ENCODE results near the gene CLSTN2.

CLSTN2 gene

GRCh38 chr3:140196970-140197369, 262.0 kb downstream of the CLSTN2 start:
- no peak for DNase-seq

- DNase-seq, result no peak
These were observed 263.3 kb downstream of the CLSTN2 start for GRCh38 chr3:140198242-140198641.

DNA sequence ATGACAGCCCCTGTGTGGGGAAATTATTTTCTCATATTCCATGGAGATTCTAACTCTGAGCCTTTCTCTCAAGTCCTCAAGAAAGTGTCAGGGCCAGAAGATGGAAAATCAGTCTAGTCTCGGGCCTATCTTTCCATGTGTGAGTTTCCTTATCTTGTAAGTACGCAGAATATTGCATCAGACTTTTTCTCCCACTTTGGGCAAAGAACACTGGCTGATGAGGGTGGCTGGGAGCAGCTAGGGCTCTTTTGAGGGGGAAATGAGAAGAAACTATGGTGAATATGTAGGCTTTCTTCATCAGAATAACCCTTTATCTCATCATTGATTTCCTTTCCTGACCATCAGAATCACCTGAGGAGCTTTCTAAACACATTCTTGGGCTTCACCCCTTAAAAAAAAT, 264.0 kb downstream of the CLSTN2 start:
- DNase-seq, result no peak

GRCh38 chr3:140199743-140200142, 264.8 kb downstream of the CLSTN2 start:
- DNase-seq, result no peak

DNA sequence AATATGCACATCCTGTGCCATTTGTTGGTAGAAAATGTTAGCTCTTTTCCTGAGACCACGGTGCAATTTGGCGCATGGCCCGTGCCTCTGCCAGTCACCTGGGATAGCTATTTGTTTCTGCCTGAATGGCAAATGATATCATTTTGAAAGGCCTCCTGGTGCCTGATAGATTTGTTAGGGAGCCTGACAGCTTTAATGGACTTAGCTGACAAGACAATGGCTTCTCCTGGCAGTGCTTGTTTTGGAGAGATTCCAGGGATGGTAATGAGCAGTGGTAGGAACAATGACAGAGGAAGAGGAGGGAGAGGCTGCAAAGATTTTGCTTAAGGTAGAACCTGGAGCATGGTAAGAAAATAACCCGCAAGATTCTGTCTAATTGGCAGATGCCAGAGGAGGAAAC, 268.5 kb downstream of the CLSTN2 start:
- DNase-seq, result peak; percentile 78

- DNase-seq, result no peak
These were observed 269.4 kb downstream of the CLSTN2 start for GRCh38 chr3:140204271-140204984.

DNA sequence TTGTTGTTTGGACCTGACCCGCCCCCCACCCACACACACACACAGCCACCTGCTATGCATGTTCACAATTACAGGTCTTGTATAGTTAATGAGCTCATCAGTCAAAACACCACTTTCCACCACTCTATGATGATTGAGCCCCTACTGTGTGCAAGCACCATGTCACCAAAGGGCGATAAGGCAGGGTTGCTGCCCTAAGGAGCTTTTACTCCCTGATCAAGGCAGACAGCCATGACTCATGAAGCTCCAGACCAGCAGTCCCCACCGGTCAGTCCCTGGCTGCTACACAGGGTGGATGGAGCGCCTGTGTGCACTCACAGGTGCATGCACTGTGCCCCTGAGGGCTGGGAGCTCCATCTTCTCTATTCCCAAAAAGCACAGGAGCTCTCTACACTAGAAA, 270.6 kb downstream of the CLSTN2 start:
- no peak for DNase-seq

DNA sequence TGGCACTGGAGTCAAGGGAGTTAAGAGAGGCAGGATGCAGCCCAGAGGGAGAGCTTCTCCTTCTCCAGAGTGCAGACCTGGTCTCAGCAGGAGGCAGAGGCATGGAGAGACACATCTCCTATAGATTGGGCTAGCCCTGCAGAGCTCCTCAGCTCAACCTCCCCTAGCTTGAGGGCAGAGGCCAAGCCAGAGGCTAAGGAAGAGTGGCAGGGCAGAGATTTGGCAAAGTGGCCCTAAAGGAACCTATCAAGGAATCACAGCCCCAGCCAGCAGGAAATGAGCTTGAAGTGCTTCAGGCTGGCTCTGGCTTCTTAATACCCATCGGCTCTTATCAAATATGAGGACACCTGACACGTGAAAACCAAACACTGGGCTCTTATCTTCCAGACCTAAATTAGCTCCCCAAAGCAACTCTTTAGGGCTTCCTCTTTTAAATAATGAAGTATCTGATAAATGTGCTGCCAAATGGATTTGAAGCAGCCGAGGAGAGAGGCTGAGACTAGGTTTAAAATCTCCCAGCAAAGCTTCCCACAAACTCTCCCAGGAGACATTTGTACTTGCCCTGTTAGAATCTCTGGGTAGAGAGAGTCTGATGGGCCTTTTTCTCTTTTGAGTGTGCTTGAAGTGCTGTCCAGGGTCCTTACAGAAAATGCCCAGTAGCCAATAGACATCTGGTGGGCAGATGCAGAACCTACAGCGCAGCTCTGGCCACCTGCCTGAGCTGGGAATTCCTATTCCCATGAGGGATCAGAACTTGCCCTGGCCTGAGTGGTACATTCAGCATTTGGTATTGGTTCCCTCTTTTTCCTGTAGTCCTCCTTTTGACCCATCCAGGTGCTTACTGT, 271.4 kb downstream of the CLSTN2 start:
- peak; percentile 65 for DNase-seq

DNA sequence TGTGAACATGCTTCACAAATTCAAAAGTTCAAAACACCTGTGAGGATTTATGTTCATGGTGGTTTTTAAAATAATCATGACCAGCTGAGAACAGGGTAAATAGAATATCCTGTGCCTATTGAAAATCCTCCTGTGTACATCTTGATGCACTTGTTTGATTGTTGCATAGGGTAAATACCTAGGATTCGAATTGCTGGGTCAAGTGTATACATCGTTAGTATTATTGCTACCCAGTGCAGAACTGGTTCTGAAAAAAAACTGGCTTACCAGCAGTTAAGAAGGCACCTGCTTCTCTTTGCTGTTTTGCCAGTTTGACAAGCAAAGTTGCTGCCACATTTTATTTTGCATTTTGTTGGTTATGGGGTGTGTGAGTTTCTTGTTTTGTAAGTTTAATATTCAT, 272.6 kb downstream of the CLSTN2 start:
- peak; percentile 60 for DNase-seq

- DNase-seq, result no peak
These were observed 281.3 kb downstream of the CLSTN2 start for GRCh38 chr3:140216249-140216648.

DNA sequence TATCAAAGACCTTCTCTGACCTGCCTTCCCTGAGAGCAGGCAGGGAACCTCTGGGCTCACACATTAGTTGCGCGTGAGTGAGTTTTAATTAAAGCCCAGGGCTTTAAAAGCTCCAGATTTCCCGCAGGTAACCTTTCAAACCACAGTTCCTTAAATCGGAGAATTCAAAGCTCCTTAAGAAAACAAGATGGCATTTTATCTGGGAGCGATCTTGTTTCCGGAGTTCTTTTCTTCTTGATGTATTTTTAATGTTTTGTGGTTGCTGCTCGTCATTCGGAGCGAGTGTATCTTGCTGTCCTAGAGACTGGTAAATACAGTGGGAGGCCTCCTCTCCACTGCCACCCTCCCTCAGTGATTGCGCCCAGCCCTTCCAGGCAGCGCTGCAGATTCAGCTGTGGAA, 284.3 kb downstream of the CLSTN2 start:
- no peak for DNase-seq

DNA sequence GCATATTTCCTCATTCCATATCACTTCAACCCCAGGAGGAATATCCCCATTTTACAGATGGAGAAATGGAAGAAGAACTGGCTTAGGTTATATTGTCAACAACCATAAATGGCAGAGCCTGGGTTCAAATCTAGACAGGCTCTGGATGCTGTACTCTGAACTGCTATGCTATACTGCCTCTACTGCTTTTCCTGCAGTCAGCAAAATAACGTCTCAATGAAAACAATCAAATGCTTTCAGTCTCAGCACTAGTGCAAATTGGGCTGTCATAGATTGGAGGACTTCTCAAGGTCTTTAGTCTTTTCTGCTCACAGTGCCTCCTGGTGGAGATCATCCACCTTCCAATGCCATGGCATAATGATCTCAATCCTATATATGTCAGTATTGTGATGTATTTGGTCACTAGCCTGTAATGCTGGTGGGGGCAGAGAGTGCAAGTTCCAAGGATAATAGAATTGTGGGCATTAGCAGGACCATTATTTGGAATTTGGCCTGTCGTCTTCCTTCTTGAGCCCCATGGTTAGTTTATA, 285.0 kb downstream of the CLSTN2 start:
- DNase-seq, result no peak

- DNase-seq, result no peak
These were observed 288.2 kb downstream of the CLSTN2 start for GRCh38 chr3:140223197-140223596.

DNA sequence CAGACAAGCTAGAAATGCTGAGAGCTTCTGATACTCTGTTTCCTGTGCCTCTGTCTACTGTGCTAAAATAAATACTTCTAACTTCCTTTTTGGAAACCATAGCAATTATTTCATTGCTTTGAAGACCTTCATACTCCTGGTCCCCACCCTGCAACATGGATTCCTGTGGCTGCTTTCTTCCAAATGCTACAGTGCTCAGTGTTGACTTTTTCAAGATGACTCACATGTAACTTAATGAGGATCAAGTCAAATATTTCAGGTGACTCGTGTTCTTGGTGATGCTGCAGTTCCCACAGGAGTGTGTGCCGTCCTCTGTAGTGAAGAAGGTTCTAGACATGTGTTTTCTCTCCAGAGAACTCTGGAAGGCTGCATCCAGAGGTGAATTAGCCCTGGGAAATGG, 288.6 kb downstream of the CLSTN2 start:
- no peak for DNase-seq

- no peak for DNase-seq
These were observed 289.3 kb downstream of the CLSTN2 start for GRCh38 chr3:140224307-140224706.

GRCh38 chr3:140225996-140226395, 291.0 kb downstream of the CLSTN2 start:
- no peak for DNase-seq

GRCh38 chr3:140233702-140234101, 298.7 kb downstream of the CLSTN2 start:
- no peak for DNase-seq

- no peak for DNase-seq
These were observed 299.3 kb downstream of the CLSTN2 start for GRCh38 chr3:140234256-140234655.

DNA sequence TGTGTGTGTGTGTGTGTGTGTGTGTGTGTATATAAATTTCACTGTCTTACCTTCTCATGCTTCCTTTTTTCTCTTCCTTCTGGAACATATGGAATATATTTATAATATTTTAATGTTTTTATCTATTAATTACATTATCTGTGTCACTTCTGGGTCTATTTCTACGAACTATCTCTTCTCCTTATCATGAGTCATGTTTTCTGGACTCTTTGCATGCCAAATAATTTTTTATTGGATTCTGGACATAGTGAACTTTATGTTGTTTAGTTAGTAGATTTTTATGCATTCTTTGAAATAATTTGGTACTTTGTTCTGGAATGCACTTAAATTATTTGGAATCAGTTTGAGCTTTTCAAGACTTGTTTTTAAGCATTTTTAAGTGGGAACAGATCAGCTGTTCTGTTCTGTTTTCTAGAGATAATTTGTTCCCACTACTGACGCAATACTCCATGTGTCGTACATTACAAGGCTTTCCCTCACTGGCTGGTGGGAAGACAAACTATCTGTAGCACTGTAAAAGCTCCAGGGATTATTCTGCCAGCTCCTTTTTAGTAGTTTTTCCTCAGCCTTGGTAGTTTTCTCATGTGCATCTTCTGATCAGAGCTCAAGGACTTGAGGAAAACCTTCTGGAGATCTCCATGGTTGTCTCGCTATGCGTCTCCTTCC, 302.0 kb downstream of the CLSTN2 start:
- DNase-seq, result no peak

DNA sequence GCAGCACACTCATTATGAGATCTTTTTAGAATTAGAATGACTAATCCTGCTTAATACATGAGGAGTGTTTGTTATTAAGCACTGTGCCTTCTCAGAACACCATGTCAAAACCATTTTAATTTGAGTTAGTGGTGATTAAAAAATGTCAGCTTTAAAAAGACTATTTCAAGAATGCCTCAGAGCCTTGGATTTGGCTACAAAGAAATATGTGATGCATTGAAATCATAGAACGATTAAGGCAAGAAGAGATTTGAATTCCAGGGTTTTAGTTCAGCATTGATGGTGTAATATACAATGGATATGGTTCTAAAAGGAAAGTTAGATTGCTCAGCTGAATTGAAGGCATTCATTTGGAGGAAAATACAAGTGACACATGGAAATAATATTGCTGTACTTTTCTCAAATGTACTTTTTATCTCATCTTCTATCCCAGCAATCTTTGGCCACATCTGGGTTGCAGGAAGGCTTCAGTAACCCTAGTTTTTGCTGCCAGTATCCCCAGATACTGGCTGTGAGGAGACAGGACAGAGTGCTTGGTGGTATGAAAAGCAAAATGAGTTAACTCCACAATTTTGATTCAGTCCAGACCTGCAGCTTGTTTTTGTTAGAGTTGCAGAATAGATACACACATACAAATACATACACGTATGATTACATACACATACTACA, 303.8 kb downstream of the CLSTN2 start:
- no peak for DNase-seq

DNA sequence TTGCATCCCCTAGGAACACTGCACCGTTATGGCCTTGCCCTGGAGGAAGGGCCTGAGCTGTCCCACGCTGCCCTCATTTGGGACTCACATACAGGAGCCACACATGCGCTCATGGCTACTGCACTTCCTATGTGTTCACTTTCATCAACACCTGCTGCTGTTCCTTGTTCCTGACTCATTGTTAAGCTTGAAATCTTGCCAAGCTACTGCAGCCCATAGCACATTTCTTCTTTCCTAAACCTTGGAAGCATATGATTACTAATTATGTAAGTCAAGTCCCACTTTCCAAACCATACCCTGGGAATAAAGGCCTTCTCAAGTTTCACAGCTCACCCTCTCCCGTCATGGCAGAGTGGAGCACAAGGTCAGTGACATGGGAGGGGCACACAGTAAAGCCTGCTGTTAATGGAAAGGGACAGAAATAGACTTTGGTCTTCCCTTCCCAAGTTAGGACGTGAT, 307.9 kb downstream of the CLSTN2 start:
- DNase-seq, result no peak

DNA sequence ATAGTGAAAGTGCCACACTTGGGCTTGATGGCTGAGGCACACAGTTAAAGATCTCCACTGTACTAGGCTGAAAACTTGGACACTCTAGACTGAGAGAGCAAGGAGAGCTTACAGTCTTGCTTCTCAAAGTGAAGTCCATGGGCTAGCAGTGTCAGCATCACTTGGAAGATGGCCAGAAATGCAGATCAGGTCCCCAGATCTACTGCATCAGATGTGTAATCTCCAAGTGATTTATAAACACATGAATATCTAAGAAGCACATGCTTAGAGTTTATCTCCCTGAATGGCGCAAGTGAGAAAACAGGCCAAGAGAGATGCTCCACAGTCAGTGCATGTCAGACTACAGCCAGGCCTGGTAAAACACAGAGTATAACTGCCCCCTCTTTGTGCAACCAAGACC, 308.6 kb downstream of the CLSTN2 start:
- DNase-seq, result no peak

- no peak for DNase-seq
These were observed 309.9 kb downstream of the CLSTN2 start for GRCh38 chr3:140244893-140245292.
